HepG2 (cell line): ENCODE measurements around the gene FGFR1OP2. TPM values are rescaled to one million over a fixed set of nuclear protein-coding genes. Genes with fewer than 3 reads are reported as not detected.

Experiments used
- ATAC-seq: fragments of 200-7000 bp; cut with Tn5 transposase; 3 replicates; pipeline ENCODE4 v1.9.1; 2020; ENCODE audit warnings: mild to moderate bottlenecking, moderate library complexity
- BruUV-seq: library from RNA; stranded (reverse); fragments of 400-500 nt; replicated peaks from 2 replicates; lab custom pipeline; 2021; lab: Mats Ljungman, UMichigan
- CTCF ChIA-PET: fragments of 300-600 bp; formaldehyde crosslinking; extraction: SDS; loops from one replicate; lab custom pipeline; 2021; ENCODE audit warnings: low total read pairs, inconsistent platforms, low intra/inter-chr PET ratio; lab: Yijun Ruan, JAX
- POLR2A ChIA-PET: fragments of 350-600 bp; sonication (Branson Sonifier 250); formaldehyde crosslinking; loops from one replicate; lab custom pipeline; 2020; ENCODE audit warnings: antibody characterized with exemption, inconsistent platforms; lab: Yijun Ruan, JAX
- DNase-seq: peaks from one replicate; pipeline ENCODE4 v3.0.0-alpha.2; 2015; ENCODE audit warnings: low spot score
- FAIRE-seq: peaks from 3 replicates; lab custom pipeline; 2011; peaks lifted over from hg19 to GRCh38; lab: Jason Lieb, UNC
- H2AFZ ChIP-seq: one replicate; pipeline ENCODE4 v1.6.1; 2011; ENCODE audit warnings: low read length, inconsistent platforms
- H3K27ac ChIP-seq: fragments of 300-600 bp; 3 replicates; pipeline ENCODE4 v1.8.0; 2011; ENCODE audit warnings: mixed run types, mild to moderate bottlenecking, mixed read lengths, low read length, inconsistent platforms; ENCODE audit not compliant: insufficient read depth; ENCODE audit errors: extremely low read length
- H3K27me3 ChIP-seq, 2 experiments: fragments of 200-600 bp in 1 of 2; 2 replicates in 1 of 2; 3 replicates in 1 of 2; pipeline versions ENCODE4 v1.6.0 to v1.8.0; 2011; ENCODE audit warnings: low read length in 2 of 2, mild to moderate bottlenecking in 2 of 2, moderate library complexity in 2 of 2, inconsistent platforms in 1 of 2; ENCODE audit not compliant: insufficient read depth in 2 of 2, control insufficient read depth in 1 of 2
- H3K36me3 ChIP-seq, 2 experiments: fragments of 200-600 bp in 1 of 2; replicated peaks in 1 of 2; 2 replicates in 1 of 2; 3 replicates in 1 of 2; pipeline versions ENCODE4 v1.5.1 to v1.8.0; 2011; ENCODE audit warnings: low read length in 2 of 2, inconsistent platforms in 1 of 2; ENCODE audit not compliant: insufficient read depth in 2 of 2, control insufficient read depth in 1 of 2
- H3K4me1 ChIP-seq: 2 replicates; pipeline ENCODE4 v1.5.1; 2012; ENCODE audit warnings: low read length, inconsistent platforms; ENCODE audit not compliant: insufficient read depth
- H3K4me2 ChIP-seq: 2 replicates; pipeline ENCODE4 v1.6.0; 2011; ENCODE audit warnings: low read depth, low read length, inconsistent platforms
- H3K4me3 ChIP-seq, 3 experiments: fragments of 200-600 bp in 1 of 3; sonication (generic), shearing (Covaris generic) in 1 of 3; replicated peaks in 1 of 3; 2 replicates each; pipeline ENCODE4 v1.5.1; 2011 to 2016; ENCODE audit warnings: low read length in 3 of 3, inconsistent platforms in 2 of 3, low read depth in 2 of 3, mild to moderate bottlenecking in 2 of 3, control low read depth in 1 of 3, mixed read lengths in 1 of 3; ENCODE audit not compliant: insufficient read depth in 1 of 3
- H3K79me2 ChIP-seq: one replicate; pipeline ENCODE4 v1.6.1; 2011; ENCODE audit warnings: low read length, inconsistent platforms; ENCODE audit not compliant: insufficient read depth
- H3K9ac ChIP-seq: 2 replicates; pipeline ENCODE4 v1.6.0; 2011; ENCODE audit warnings: mild to moderate bottlenecking, low read depth, low read length, inconsistent platforms; ENCODE audit not compliant: insufficient read depth
- H3K9me3 ChIP-seq: 2 replicates; pipeline ENCODE4 v1.5.1; 2012; ENCODE audit warnings: mild to moderate bottlenecking, low read length
- H4K20me1 ChIP-seq: 2 replicates; pipeline ENCODE4 v1.6.0; 2011; ENCODE audit warnings: inconsistent platforms, mild to moderate bottlenecking, low read length, moderate library complexity; ENCODE audit not compliant: insufficient read depth
- AGO1 ChIP-seq: fragments of 200-400 bp; formaldehyde crosslinking; IDR thresholded peaks from 2 replicates; pipeline ENCODE4 v1.6.1; 2017; ENCODE audit warnings: mild to moderate bottlenecking, low read depth, low read length, moderate library complexity; ENCODE audit not compliant: poor library complexity, severe bottlenecking
- ATF1 ChIP-seq: IDR thresholded peaks from 2 replicates; pipeline ENCODE4 v1.6.1; 2016; ENCODE audit warnings: mild to moderate bottlenecking, control low read depth
- CBX1 ChIP-seq: IDR thresholded peaks from one replicate; pipeline ENCODE4 v1.6.1; 2016; ENCODE audit warnings: antibody characterized with exemption, low read depth
- CEBPG ChIP-seq: IDR thresholded peaks from 2 replicates; pipeline ENCODE4 v1.6.1; 2016
- CREM ChIP-seq, 2 experiments: sonication (generic) in 1 of 2; formaldehyde crosslinking in 1 of 2; IDR thresholded peaks; 2 replicates each; pipeline versions ENCODE4 v1.4.0 to v1.6.1; 2016 to 2020; ENCODE audit warnings: antibody characterized with exemption in 1 of 2, mild to moderate bottlenecking in 1 of 2, missing genetic modification reagents in 1 of 2
- HDAC1 ChIP-seq: sonication (generic); formaldehyde crosslinking; IDR thresholded peaks from 2 replicates; pipeline ENCODE4 v1.5.1; 2020; ENCODE audit warnings: mild to moderate bottlenecking, missing genetic modification reagents
- HIVEP1 ChIP-seq: sonication (generic); formaldehyde crosslinking; IDR thresholded peaks from 2 replicates; pipeline ENCODE4 v1.4.0; 2020; ENCODE audit warnings: mild to moderate bottlenecking, missing genetic modification reagents
- MAFK ChIP-seq, 2 experiments: IDR thresholded peaks in 1 of 2; conservative IDR thresholded peaks in 1 of 2; 2 replicates each; pipeline ENCODE4 v1.6.1; 2011; ENCODE audit warnings: improper control_type of control experiment in 2 of 2, low read length in 2 of 2
- NFRKB ChIP-seq: fragments of 450-650 bp; IDR thresholded peaks from 2 replicates; pipeline ENCODE4 v1.6.1; 2017
- REL ChIP-seq: sonication (generic); formaldehyde crosslinking; conservative IDR thresholded peaks from 2 replicates; pipeline ENCODE4 v1.8.0; 2022; ENCODE audit warnings: mild to moderate bottlenecking, missing genetic modification reagents, moderate library complexity
- SAP130 ChIP-seq: IDR thresholded peaks from 2 replicates; pipeline ENCODE4 v1.6.1; 2016; ENCODE audit warnings: low read depth
- SIN3A ChIP-seq: IDR thresholded peaks from 2 replicates; pipeline ENCODE4 v1.6.1; 2011; ENCODE audit warnings: low read depth, mild to moderate bottlenecking, control low read depth, low read length, borderline replicate concordance
- SMYD3 ChIP-seq: sonication (generic); formaldehyde crosslinking; IDR thresholded peaks from 2 replicates; pipeline ENCODE4 v1.8.1; 2023; ENCODE audit warnings: mild to moderate bottlenecking, missing genetic modification reagents
- TGIF2 ChIP-seq: IDR thresholded peaks from 2 replicates; pipeline ENCODE4 v1.6.1; 2016; ENCODE audit warnings: control low read depth, missing compliant biosample characterization
- ZFP36L2 ChIP-seq: sonication (generic); formaldehyde crosslinking; IDR thresholded peaks from 2 replicates; pipeline ENCODE4 v1.4.0; 2020; ENCODE audit warnings: missing genetic modification reagents
- ZNF136 ChIP-seq: sonication (generic); formaldehyde crosslinking; IDR thresholded peaks from 2 replicates; pipeline ENCODE4 v1.8.1; 2022; ENCODE audit warnings: low read depth, mild to moderate bottlenecking, moderate library complexity, missing genetic modification reagents
- ZNF496 ChIP-seq: sonication (generic); formaldehyde crosslinking; IDR thresholded peaks from 2 replicates; pipeline ENCODE4 v1.8.1; 2023; ENCODE audit warnings: mild to moderate bottlenecking, moderate library complexity, missing genetic modification reagents; ENCODE audit not compliant: insufficient replicate concordance
- ZSCAN25 ChIP-seq: sonication (generic); formaldehyde crosslinking; IDR thresholded peaks from 2 replicates; pipeline ENCODE4 v1.8.0; 2022; ENCODE audit warnings: mild to moderate bottlenecking, missing genetic modification reagents
- WGBS: methylation state at CpG from one replicate; pipeline ENCODE4 v1.1.6; 2017; ENCODE audit warnings: low lambda C conversion rate; 5-methylcytosine and 5-hydroxymethylcytosine counted together
- in situ Hi-C: cut with HindIII; loops from 2 replicates; pipeline ENCODE4 v1.10.0; 2017; ENCODE audit warnings: low pct_unique_long_range_greater_than_20kb; ENCODE audit not compliant: extremely low pct_ligation_motif_present
- intact Hi-C: fragments of 100-400 bp; cut with micrococcal nuclease; formaldehyde crosslinking; loops from one replicate; pipeline ENCODE4 v1.10.0; 2022; ENCODE audit not compliant: unreplicated experiment
- polyA plus RNA-seq, 8 experiments: library from polyadenylated mRNA; depleted of rRNA in 3 of 8; stranded (reverse) in 7 of 8; unstranded in 1 of 8; fragments of >200 nt; fragmentation: Illumina TruSeq in 4 of 8; extraction: Trizol in 4 of 8; gene quantifications; 2 replicates each; pipeline versions ENCODE4 v1.2.1 to v1.2.3, GENCODE V29; 2011 to 2016; ENCODE audit warnings: low read depth in 4 of 8, missing spikeins in 1 of 8, mixed read lengths in 1 of 8; ENCODE audit not compliant: insufficient read depth in 1 of 8
- total RNA-seq, 5 experiments: library from RNA; depleted of rRNA; stranded (reverse); fragments of >200 nt; fragmentation: Illumina TruSeq; extraction: Trizol; gene quantifications; 2 replicates each; pipeline ENCODE4 v1.2.3, GENCODE V29; 2016; ENCODE audit warnings: low read depth in 1 of 5
- TF ChIP-seq, protein P1 (sequence below): sonication (generic); formaldehyde crosslinking; IDR thresholded peaks from 2 replicates; pipeline ENCODE4 v1.4.0; 2020; ENCODE audit warnings: mild to moderate bottlenecking, missing genetic modification reagents
- TF ChIP-seq, protein P2 (sequence below): sonication (generic); formaldehyde crosslinking; IDR thresholded peaks from 2 replicates; pipeline ENCODE4 v1.5.0; 2020; ENCODE audit warnings: missing genetic modification reagents
- TF ChIP-seq, protein P3 (sequence below): sonication (generic); formaldehyde crosslinking; IDR thresholded peaks from 2 replicates; pipeline ENCODE4 v1.5.1; 2020; ENCODE audit warnings: missing genetic modification reagents, mild to moderate bottlenecking, borderline replicate concordance

Gene FGFR1OP2
- total and polyA plus RNA-seq, 2 of the 13 experiments (the other 11 are each of a cell fraction or from before 2014, with no cell fraction given): 18.3 to 38.1 TPM

DNA sequence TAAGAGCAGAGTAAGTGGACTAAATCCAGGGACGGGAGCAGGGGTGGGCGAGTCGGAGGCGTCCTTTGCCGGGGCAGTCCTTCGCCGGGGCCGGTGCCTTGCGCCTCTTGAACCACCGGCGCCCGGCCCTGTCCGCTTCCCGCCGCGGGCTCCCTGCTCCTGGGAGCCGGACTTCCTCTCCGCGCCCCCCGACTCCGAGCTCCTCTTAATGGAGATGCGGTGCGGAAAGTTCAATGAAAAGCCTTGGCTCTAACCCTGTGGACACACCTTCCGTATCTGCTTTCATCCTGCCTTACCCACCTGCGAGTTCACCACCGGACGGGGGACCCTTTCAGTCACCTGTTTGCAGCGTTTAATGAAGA is 412 bp downstream of the FGFR1OP2 start (continued):
- TF ChIP-seq, protein P1, sequence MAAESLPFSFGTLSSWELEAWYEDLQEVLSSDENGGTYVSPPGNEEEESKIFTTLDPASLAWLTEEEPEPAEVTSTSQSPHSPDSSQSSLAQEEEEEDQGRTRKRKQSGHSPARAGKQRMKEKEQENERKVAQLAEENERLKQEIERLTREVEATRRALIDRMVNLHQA (CRISPR knock-in tag): no peak
- TF ChIP-seq ZSCAN25 (CRISPR knock-in tag): no peak; the same call in 1 of the 2 replicates
- TF ChIP-seq, protein P2, sequence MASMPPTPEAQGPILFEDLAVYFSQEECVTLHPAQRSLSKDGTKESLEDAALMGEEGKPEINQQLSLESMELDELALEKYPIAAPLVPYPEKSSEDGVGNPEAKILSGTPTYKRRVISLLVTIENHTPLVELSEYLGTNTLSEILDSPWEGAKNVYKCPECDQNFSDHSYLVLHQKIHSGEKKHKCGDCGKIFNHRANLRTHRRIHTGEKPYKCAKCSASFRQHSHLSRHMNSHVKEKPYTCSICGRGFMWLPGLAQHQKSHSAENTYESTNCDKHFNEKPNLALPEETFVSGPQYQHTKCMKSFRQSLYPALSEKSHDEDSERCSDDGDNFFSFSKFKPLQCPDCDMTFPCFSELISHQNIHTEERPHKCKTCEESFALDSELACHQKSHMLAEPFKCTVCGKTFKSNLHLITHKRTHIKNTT (CRISPR knock-in tag): no peak
- no peak for TF ChIP-seq CBX1
- no peak for TF ChIP-seq NFRKB
- TF ChIP-seq CREM (IDR thresholded peaks at IDR 0.05): no peak
- TF ChIP-seq CREM (CRISPR knock-in tag; IDR thresholded peaks at IDR 0.05): no peak
- TF ChIP-seq ZFP36L2 (CRISPR knock-in tag): no peak

DNA sequence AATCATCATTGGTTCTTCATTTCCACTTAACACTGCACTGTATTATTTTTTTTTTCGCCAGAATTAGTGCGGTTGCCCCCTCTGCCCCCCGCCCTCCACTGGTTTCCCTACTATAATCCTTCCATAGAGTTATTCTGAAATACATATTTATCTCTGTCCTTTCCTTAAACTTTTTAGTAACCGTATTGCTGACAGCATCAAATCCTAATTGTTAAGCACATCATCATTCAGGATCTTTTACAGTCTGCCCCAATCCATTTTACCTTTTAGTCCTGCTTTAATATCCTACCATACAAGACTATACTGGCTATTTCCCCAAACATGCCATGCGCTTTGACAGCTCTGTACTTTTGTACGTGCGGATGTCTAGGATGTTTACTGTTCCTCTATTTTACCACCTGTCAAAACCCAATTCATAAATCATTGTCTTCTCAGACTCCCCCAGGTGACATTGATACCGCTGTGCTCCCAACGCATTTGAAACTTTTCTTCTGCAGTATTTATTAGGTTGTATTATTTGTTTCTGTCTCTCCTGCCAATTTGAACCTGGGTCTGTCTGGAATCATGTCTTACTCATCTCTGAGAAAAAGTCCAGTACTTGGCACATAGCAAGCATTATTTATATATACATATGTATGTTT is 1.0 kb downstream of the FGFR1OP2 start:
- H4K20me1 ChIP-seq: peaks cover 10% of the 10 kb centered on the region
- in situ Hi-C loops: loop anchor here (5.0 kb wide), 1 partner anchor 73 kb away; the partner anchor contains the start of gene TM7SF3
- TF ChIP-seq, protein P3, sequence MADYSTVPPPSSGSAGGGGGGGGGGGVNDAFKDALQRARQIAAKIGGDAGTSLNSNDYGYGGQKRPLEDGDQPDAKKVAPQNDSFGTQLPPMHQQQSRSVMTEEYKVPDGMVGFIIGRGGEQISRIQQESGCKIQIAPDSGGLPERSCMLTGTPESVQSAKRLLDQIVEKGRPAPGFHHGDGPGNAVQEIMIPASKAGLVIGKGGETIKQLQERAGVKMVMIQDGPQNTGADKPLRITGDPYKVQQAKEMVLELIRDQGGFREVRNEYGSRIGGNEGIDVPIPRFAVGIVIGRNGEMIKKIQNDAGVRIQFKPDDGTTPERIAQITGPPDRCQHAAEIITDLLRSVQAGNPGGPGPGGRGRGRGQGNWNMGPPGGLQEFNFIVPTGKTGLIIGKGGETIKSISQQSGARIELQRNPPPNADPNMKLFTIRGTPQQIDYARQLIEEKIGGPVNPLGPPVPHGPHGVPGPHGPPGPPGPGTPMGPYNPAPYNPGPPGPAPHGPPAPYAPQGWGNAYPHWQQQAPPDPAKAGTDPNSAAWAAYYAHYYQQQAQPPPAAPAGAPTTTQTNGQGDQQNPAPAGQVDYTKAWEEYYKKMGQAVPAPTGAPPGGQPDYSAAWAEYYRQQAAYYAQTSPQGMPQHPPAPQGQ (CRISPR knock-in tag): no peak
- TF ChIP-seq SMYD3 (CRISPR knock-in tag) (no peak), REL (CRISPR knock-in tag) (no peak), HIVEP1 (CRISPR knock-in tag) (no peak), SAP130 (peak; percentile 74), MAFK (conservative IDR thresholded peaks at IDR 0.05 in 1 of 2, IDR thresholded peaks at IDR 0.05 in 1 of 2; ENCODE audit: low read length in 2 of 2) (peak; percentile 5 to 47; a peak in 2 of 4 replicates), CEBPG (CRISPR knock-in tag) (no peak), SIN3A (0 out of 2 replicates have a peak, but pooled peaks have one; percentile 16), AGO1 (no peak), ZNF136 (CRISPR knock-in tag) (no peak), HDAC1 (CRISPR knock-in tag) (peak; percentile 25; the same call in 1 of the 2 replicates), TGIF2 (CRISPR knock-in tag) (peak; percentile 63; the same call in 1 of the 2 replicates), ZNF496 (CRISPR knock-in tag) (no peak), ATF1 (no peak)

More for the DNA sequence above, 1.0 kb downstream of the FGFR1OP2 start:
- Histone ChIP-seq H3K4me1 (peaks cover 43% of the 10 kb centered on the region), H3K27ac (peak overlapping the region; percentile 92), H3K27me3 (no peaks in the 10 kb centered on the region; a peak in 1 of 5 replicates), H3K4me2 (peak overlapping the region; percentile 89), H3K9me3 (no peaks in the 10 kb centered on the region), H3K4me3 (peak overlapping the region; percentile 88 to 99 (median 91)), H3K79me2 (peaks cover 86% of the 10 kb centered on the region), H3K9ac (peak overlapping the region; percentile 94), H3K36me3 (no peaks in the 10 kb centered on the region), H2AFZ (no peak overlapping the region)
- DNase-seq (no peak), ATAC-seq (no peak), FAIRE-seq (no peak)
- CTCF ChIA-PET: no interaction called here
- intact Hi-C loops: loop anchor here (5.0 kb wide), 1 partner anchor 52 kb away; no protein-coding TSS in a partner anchor
- BruUV-seq: TSS peak; percentile 58
- WGBS: 2% methylated on average over 9 of the region's 9 CpGs
- POLR2A ChIA-PET: no interaction called here
